Osteocyte (in vitro differentiated cells): Measurements from ENCODE around the gene CAMK2B. TPM values are rescaled to one million over a fixed set of nuclear protein-coding genes. Genes with fewer than 3 reads are reported as not detected.

Source experiments
- DNase-seq: peaks from one replicate; pipeline ENCODE4 v3.0.0; 2021; ENCODE audit warnings: mixed read lengths; ENCODE audit not compliant: unreplicated experiment; ENCODE audit errors: extremely low spot score
- H3K27ac Mint-ChIP-seq: one replicate; pipeline ENCODE4 v1.8.0; 2021; ENCODE audit warnings: mild to moderate bottlenecking, mixed read lengths; ENCODE audit not compliant: unreplicated experiment
- H3K27me3 Mint-ChIP-seq: one replicate; pipeline ENCODE4 v1.8.0; 2021; ENCODE audit warnings: mixed read lengths; ENCODE audit not compliant: unreplicated experiment
- H3K36me3 Mint-ChIP-seq: one replicate; pipeline ENCODE4 v1.8.0; 2021; ENCODE audit warnings: mixed read lengths; ENCODE audit not compliant: unreplicated experiment
- H3K4me1 Mint-ChIP-seq: one replicate; pipeline ENCODE4 v1.8.0; 2021; ENCODE audit warnings: mixed read lengths; ENCODE audit not compliant: unreplicated experiment
- H3K4me3 Mint-ChIP-seq: one replicate; pipeline ENCODE4 v1.8.0; 2021; ENCODE audit warnings: mild to moderate bottlenecking, moderate library complexity, mixed read lengths; ENCODE audit not compliant: unreplicated experiment
- H3K9me3 Mint-ChIP-seq: one replicate; pipeline ENCODE4 v1.8.0; 2021; ENCODE audit warnings: mixed read lengths; ENCODE audit not compliant: unreplicated experiment
- CTCF ChIP-seq: fragments of 200-600 bp; sonication (generic); IDR thresholded peaks from 2 replicates; pipeline ENCODE4 v1.5.0; 2021; ENCODE audit warnings: antibody characterized with exemption, mild to moderate bottlenecking, moderate library complexity
- total RNA-seq: library from RNA; stranded (reverse); gene quantifications from 2 replicates; pipeline ENCODE4 v1.2.1, GENCODE V29; 2021

CAMK2B gene
- total RNA-seq, 1 donor from 2014 or later = not detected

- Mint-ChIP-seq H3K4me1 (peaks cover 6% of the 10 kb centered on the region), H3K4me3 (no peak overlapping the region), H3K36me3 (no peaks in the 10 kb centered on the region), H3K27me3 (peaks cover 63% of the 10 kb centered on the region), H3K27ac (no peak overlapping the region), H3K9me3 (no peaks in the 10 kb centered on the region)
- peak; percentile 73 for DNase-seq
- no peak for TF ChIP-seq CTCF
These were observed 1.1 kb upstream of the CAMK2B start for GRCh38 chr7:44326261-44327125.

GRCh38 chr7:44325811-44326241, 432 bp upstream of the CAMK2B start:
- no peaks in the 10 kb centered on the region for H3K9me3 Mint-ChIP-seq
- TF ChIP-seq CTCF = no peak
- peak overlapping the region; percentile 81 for H3K4me3 Mint-ChIP-seq
- no peak for DNase-seq
- H3K4me1 Mint-ChIP-seq = peaks cover 6% of the 10 kb centered on the region
- peaks cover 58% of the 10 kb centered on the region for H3K27me3 Mint-ChIP-seq
- H3K27ac Mint-ChIP-seq = no peak overlapping the region
- H3K36me3 Mint-ChIP-seq = no peaks in the 10 kb centered on the region

- no peak for TF ChIP-seq CTCF
- H3K27me3 Mint-ChIP-seq = peaks cover 54% of the 10 kb centered on the region
- no peak overlapping the region for H3K27ac Mint-ChIP-seq
- no peak for DNase-seq
- H3K36me3 Mint-ChIP-seq = no peaks in the 10 kb centered on the region
- peak overlapping the region; percentile 59 for H3K4me3 Mint-ChIP-seq
- peaks cover 6% of the 10 kb centered on the region for H3K4me1 Mint-ChIP-seq
- H3K9me3 Mint-ChIP-seq = no peaks in the 10 kb centered on the region
These were observed 753 bp downstream of the CAMK2B start for GRCh38 chr7:44324481-44325200.

GRCh38 chr7:44324204-44324480, 1.3 kb downstream of the CAMK2B start:
- peaks cover 6% of the 10 kb centered on the region for H3K4me1 Mint-ChIP-seq
- H3K27me3 Mint-ChIP-seq = peaks cover 54% of the 10 kb centered on the region
- no peak for DNase-seq
- H3K4me3 Mint-ChIP-seq = peak overlapping the region; percentile 59
- no peaks in the 10 kb centered on the region for H3K36me3 Mint-ChIP-seq
- TF ChIP-seq CTCF = no peak
- H3K9me3 Mint-ChIP-seq = no peaks in the 10 kb centered on the region
- no peak overlapping the region for H3K27ac Mint-ChIP-seq
